HT1080 (cell line): Measurements from ENCODE around the gene ATPAF2. TPM values are rescaled to one million over a fixed set of nuclear protein-coding genes. Genes with fewer than 3 reads are reported as not detected.
"Not testable (repeated sequence)": the region's sequence is repeated elsewhere in the genome, so short reads cannot be mapped to it uniquely, and the experiment has no call there.

ENCODE experiments used
- DNase-seq: peaks from one replicate; pipeline ENCODE4 v3.0.0-alpha.2; 2015; ENCODE audit warnings: low read depth
- total RNA-seq: library from RNA; depleted of rRNA; stranded (reverse); fragments of >200 nt; shearing (Covaris generic); gene quantifications from 2 replicates; pipeline ENCODE4 v1.2.3, GENCODE V29; 2014

ATPAF2 gene
- total RNA-seq, 1 experiment from 2014 or later, result 16.6 TPM

DNA sequence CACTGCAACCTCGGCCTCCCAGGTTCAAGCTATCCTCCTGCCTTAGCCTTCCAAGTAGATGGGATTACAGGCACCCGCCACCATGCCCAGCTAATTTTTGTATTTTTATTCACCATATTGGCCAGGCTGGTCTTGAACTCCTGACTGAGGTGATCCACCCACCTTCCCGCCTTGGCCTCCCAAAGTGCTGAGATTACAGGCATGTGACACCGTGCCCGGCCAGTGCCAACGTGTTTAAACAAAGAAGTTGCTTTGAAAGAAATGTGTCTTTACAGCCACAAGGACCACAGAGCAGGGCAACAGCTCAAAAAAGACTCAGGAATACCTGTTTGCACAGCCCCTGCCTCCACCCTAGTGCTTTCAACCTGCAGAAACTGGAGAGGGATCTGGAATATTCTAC lies 25.0 kb downstream of the ATPAF2 start:
- no peak for DNase-seq

- DNase-seq, result no peak
These were observed 27.7 kb downstream of the ATPAF2 start for GRCh38 chr17:18011286-18011685.

- DNase-seq, result no peak
These were observed 29.2 kb downstream of the ATPAF2 start for GRCh38 chr17:18009609-18010420.

DNA sequence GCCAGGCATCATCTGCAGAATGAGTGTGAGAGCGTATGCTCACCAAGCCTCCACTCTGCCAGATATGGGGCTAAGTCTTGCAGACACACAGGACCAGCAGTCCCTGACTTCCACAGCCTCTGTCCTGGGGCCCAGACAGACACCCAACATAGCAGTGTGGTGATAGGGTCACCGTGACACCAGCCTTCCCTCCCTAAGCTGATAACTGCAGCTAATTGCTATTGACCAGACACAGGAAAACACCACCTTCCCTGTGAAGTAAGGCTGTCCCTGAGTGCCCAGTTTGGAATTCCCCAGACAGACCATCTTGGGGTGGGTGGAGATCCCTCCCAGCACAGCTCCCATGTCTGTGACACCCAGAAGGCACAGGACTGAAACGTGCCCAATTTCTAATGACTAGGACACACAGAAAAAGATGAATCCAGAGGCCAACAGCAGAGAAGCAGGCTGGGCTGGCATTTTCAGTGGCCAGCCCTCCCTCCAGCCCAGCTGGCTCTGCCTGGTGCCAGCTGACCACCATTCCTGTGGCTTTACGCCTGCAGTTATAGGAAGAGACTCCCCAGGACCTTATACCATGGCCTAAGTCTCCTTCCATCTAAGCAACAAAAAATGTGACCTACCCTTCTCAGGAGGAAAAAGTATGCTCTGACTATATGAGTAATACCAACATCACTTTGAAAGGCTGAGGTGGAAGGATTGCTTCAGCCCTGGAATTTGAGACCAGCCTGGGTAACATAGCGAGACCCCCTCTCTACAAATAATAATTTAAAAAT lies 30.3 kb downstream of the ATPAF2 start:
- DNase-seq, result peak; percentile 88

- DNase-seq, result no peak
These were observed 32.3 kb downstream of the ATPAF2 start for GRCh38 chr17:18006495-18007239.

DNA sequence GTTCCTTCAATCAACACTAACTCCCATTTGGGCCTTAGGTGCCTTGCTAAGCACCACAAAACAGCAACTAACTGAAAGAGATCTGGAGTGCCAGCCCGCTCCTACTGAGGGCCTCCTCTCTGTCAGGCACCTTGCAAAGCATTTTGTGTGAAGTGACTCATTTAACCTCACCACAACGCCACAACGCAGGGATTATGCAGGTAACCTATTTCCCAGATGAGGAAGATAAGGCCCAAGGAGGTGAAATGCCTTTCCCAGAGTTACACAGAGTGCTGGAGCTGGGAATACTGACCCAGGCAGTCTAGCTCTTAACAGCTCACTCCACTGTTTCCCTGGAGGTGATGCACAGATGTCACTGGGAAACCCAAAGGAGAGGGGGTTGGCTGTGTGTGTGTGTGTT lies 33.5 kb downstream of the ATPAF2 start:
- no peak for DNase-seq

DNA sequence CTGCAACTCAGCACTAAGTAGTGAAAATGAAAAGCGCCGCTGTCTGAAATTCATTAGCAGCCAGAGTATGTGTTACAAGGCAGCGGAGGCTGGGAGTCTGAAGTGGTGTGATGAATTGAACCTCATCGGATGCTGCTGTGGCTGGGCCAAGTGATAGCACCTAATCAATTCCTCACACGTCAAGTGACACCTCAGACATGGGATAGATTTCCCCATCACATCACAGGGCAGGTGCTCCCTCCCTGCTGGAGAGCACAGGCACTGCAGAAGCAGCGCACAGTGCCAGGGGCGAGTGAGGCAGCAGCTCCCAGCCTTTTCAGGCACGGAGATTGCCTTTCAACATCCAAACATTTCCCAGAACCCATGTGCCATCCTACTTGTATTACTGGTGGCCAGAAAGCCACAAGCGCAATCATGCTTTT lies 34.1 kb downstream of the ATPAF2 start:
- DNase-seq, result no peak

DNA sequence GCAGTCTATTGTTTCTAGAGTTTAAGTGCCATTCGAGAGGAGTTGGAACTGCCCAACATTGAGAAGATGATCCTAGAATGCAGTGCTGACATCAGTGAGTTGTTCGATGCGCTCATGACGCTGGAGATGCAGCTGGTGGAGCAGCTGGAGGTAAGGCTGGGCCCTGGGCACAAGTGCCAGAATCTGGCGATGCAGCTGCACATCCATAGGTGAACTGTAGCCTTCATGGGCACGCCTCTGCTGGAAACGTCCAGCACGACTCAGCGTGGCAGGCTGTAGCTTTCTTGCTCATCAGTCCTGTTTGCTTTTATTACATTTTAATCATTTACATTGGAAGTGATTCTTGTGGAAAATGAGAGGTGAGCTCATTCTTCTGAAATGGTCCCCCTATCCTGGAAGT lies 34.6 kb downstream of the ATPAF2 start:
- DNase-seq, result no peak

- no peak for DNase-seq
These were observed 36.8 kb downstream of the ATPAF2 start for GRCh38 chr17:18002171-18002570.

DNA sequence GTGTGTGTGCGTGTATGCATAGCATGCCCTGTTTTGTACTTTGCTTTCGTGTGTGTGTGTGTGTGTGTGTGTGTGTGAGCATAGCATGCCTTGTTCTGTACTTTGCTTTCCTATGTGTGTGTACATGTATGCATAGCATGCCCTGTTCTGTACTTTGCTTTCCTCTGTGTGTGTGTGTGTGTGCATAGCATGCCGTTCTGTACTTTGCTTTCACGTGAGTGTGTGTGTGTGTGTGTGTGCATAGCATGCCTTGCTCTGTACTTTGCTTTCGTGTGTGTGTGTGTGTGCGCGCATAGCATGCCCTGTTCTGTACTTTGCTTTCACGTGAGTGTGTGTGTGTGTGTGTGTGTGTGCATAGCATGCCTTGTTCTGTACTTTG lies 38.9 kb downstream of the ATPAF2 start:
- DNase-seq, result no peak

DNA sequence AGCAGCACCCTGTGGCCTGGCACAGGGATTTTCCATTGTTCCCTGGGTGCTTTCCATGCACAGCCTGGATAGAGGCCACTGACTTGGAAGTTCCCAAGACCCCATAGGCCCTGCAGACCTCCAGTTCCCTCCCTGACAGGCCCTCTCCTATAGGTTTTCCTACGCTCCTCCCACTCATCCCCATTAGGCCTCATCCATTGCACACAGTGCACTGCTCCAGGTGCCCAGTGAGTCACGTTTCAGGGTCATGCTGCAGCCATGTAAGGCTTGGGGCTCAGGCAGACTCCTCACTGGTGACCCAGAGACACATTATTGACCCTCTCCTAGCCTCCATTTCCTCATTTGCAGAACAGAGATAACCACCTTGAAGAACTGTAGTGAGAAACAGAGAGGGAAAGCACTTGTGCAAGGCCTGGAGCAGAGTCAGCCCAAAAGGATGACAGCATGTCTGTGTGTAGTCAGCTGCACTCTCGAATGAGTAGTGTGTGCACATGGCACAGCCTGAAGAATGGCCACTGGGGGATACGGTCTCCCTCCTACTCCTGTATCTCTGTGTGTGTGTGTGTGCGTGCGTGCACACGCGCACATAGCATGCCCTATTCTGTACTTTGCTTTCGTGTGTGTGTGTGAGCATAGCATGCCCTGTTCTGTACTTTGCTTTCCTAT lies 39.5 kb downstream of the ATPAF2 start:
- no peak for DNase-seq

GRCh38 chr17:17998934-17999333 lies 40.0 kb downstream of the ATPAF2 start:
- DNase-seq, result no peak

GRCh38 chr17:17995887-17996286 lies 43.1 kb downstream of the ATPAF2 start:
- DNase-seq, result not testable (repeated sequence)

DNA sequence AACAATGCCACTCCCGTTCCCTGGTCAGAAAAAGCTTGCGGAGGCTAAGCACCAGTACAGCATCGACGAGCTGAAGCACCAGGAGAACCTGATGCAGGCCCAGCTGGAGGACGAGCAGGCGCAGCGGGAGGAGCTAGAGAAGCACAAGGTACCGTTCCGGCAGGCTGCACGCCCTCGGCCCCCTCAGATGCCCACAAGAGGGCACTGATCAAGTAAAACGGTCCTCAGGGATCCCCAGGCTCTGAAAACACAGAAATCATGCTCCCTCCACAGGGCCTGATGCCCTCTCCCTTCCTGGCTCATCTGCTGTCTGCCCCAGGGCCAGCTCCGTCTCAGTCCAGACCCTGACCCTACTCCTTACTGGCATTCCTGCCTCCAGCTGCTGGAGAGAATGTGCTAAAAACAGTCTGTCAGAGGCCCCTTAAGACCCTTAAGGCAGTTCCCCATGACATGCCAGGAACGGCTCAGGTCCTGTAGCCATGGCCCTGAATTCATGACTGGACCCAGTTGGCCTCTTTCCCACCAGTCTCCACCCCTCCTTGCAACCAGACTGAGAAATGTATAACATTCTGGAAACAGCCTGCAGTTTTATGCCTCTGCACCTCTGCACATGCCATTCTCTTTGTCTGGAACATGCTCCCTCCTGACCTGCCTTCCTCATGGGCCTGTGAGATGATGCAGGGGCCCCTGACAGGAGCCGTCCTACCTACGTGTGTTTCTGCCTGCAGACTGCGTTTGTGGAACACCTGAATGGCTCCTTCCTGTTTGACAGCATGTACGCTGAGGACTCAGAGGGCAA lies 44.5 kb downstream of the ATPAF2 start:
- DNase-seq, result peak; percentile 15

- DNase-seq, result no peak
These were observed 45.1 kb downstream of the ATPAF2 start for GRCh38 chr17:17993852-17994251.

DNA sequence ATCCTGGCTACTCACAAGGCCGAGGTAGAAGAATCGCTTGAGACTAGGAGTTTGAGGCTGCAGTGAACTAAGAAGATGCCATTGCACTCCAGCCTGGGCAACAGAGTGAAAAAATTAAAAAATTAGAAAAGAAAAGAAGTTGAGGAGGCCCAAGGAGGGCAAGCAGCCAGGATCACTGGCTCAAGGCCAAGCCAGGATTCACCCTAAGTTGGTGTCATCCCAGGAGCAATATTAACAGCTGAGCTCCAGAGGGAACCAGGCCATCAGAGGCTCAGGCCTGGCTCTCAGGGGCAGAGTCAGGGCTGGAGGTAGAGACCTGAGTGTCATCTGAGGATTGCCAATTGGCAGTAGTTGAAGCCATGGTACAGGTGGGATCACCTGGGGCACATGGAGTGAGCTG lies 45.6 kb downstream of the ATPAF2 start:
- DNase-seq, result no peak

DNA sequence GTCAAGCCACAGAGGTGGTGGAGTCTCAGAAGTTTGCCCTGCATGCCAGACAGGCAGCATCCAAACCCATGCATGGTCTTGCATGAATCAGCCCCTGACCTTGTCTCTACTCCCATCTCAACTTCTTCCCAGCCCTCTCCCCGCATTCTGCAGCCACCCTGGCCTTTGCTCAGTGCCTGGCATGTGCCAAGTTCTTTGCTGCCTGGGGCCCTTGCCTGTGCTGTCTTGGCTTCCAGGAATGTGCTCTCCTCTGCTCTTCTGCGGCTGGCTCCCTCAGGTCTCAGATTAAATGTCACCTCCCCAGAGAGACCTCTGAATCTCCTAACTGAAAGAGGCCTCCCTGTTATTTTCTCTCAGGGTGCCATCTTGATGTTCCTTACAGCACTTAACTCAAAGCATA lies 48.7 kb downstream of the ATPAF2 start:
- DNase-seq, result no peak

- DNase-seq, result no peak
These were observed 49.4 kb downstream of the ATPAF2 start for GRCh38 chr17:17989618-17990017.

GRCh38 chr17:17989081-17989480 lies 49.9 kb downstream of the ATPAF2 start:
- DNase-seq, result no peak

GRCh38 chr17:17988427-17988945 lies 50.5 kb downstream of the ATPAF2 start:
- DNase-seq, result no peak
